Measurements from ENCODE around the gene MTCL1. TPM values are rescaled to one million over a fixed set of nuclear protein-coding genes. Genes with fewer than 3 reads are reported as not detected.

Gene MTCL1
- total RNA-seq, 1 experiment from 2014 or later, result 11.6 TPM

DNA sequence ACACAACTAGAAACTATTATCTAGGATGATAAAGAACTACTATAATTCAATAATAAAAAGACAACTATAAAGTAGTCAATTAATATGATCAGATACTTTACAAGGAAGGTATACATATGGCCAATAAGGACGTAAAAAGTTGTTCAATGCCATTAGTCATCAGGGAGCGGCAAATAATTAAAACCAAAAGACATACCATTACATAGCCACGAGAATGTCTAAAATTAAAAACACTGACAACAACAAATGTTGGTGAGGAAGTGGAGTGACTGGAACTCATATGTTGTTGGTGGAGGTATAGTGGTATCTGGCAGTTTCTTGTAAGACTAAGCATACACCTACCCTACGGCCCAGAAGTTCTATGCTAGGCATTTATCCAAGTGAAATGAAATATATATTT, 152.4 kb downstream of the MTCL1 start:
- TF ChIP-seq CTCF (IDR thresholded peaks at IDR 0.05; ENCODE audit: unreplicated experiment), result no peak

DNA sequence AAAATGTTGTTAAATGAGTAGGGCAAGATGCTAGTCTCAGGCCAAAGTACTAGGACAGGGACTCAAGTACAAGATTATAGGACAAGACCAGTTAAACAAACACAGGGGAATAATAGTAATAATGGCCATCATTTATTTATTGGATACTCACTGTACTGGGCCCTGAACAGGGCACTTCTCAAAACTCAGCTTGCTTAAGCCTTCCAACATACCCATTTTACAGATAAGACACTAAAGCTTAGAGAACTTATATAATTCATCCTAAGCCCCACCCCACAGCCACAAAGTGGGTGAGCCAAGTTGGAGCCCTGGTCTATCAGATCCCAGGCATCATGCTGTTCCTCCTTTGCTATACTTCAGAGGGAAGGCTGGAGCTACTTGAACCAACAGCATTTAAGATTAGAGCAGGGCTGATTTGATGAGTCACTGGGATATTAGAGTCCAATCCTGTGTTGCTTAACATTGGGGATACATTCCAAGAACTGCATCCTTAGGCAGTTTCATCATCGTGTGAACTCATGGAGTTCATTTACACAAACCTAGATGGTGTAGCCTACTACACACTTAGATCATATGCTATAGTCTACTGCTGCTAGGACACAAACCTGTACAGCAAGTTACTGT, 153.6 kb downstream of the MTCL1 start:
- no peak for TF ChIP-seq CTCF (IDR thresholded peaks at IDR 0.05; ENCODE audit: unreplicated experiment)
- CTCF ChIA-PET, result interaction anchor here (0.6 to 1.6 kb wide), 4 partner anchors 13 to 124 kb away, joined by 3 to 5 read pairs (median 3); no protein-coding TSS in a partner anchor
- H3K36me3 Mint-ChIP-seq (ENCODE audit: insufficient read depth, unreplicated experiment), result no peaks in the 10 kb centered on the region
- no peaks in the 10 kb centered on the region for H3K27me3 Mint-ChIP-seq (ENCODE audit: insufficient read depth, unreplicated experiment)
- intact Hi-C loops (cut with micrococcal nuclease), result no loop called here
- POLR2A ChIA-PET, result interaction anchor here (0.8 to 1.6 kb wide), 6 partner anchors 11 to 93 kb away, joined by 3 to 6 read pairs (median 4); no protein-coding TSS in a partner anchor
- no peaks in the 10 kb centered on the region for H3K4me1 Mint-ChIP-seq (ENCODE audit: insufficient read depth, unreplicated experiment)
- H3K9me3 Mint-ChIP-seq (ENCODE audit: unreplicated experiment), result no peaks in the 10 kb centered on the region
- H3K4me3 Mint-ChIP-seq (ENCODE audit: unreplicated experiment), result no peak overlapping the region
- BruUV-seq (replicated peaks), result no TSS peak
- peak; percentile 97 for DNase-seq (ENCODE audit: unreplicated experiment)
- peak overlapping the region; percentile 18 for H3K27ac Mint-ChIP-seq (ENCODE audit: low read depth, unreplicated experiment)

More for the DNA sequence above, 152.4 kb downstream of the MTCL1 start:
- BruUV-seq (replicated peaks), result no TSS peak
- intact Hi-C loops (cut with micrococcal nuclease), result no loop called here
- CTCF ChIA-PET, result no interaction called here
- H3K36me3 Mint-ChIP-seq (ENCODE audit: insufficient read depth, unreplicated experiment), result no peaks in the 10 kb centered on the region
- no peaks in the 10 kb centered on the region for H3K9me3 Mint-ChIP-seq (ENCODE audit: unreplicated experiment)
- H3K27ac Mint-ChIP-seq (ENCODE audit: low read depth, unreplicated experiment), result no peak overlapping the region
- DNase-seq (ENCODE audit: unreplicated experiment), result no peak
- POLR2A ChIA-PET, result no interaction called here
- no peaks in the 10 kb centered on the region for H3K4me1 Mint-ChIP-seq (ENCODE audit: insufficient read depth, unreplicated experiment)
- no peaks in the 10 kb centered on the region for H3K27me3 Mint-ChIP-seq (ENCODE audit: insufficient read depth, unreplicated experiment)
- H3K4me3 Mint-ChIP-seq (ENCODE audit: unreplicated experiment), result no peak overlapping the region

DNA sequence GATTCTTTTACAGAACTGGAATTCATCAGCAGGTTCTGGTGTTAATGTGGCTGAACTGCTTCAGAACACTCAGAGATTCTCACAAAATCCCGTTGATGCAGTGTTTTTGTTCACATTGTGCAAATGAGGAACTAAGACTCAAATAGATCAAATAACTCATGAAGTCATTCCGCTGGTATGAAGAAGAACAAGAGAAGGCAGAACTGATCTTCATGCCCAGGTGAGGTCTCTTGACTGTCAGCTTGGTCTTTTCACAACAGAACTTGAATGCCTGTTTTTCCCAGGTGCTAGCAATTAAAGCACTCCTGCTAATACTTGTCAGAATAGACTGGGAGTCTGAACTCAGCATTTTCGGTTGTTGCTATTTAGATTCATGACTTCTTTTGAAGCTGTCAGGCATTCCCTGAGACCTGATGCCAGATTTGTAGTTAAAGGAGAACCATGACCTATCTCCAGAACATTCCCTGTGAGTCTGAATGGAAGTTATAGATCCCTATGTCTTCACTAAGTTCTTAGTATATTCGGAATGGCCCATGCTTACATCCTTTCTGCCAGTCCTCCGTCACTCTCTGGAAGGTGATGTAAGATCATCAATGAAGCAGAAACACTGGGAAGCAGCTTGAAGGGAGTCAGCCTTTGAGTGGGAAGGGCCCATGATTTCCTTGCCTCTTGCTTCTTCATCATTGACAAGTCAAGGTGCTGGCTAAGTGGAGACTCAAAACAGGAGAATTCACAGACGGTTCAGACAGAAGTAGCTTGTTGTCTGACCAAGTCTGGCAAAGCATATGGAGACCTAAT, 155.7 kb downstream of the MTCL1 start:
- no peaks in the 10 kb centered on the region for H3K9me3 Mint-ChIP-seq (ENCODE audit: unreplicated experiment)
- H3K4me3 Mint-ChIP-seq (ENCODE audit: unreplicated experiment), result no peak overlapping the region
- ChIA-PET POLR2A (no interaction called here), CTCF (no interaction called here)
- intact Hi-C loops (cut with micrococcal nuclease), result no loop called here
- no peak for TF ChIP-seq CTCF (IDR thresholded peaks at IDR 0.05; ENCODE audit: unreplicated experiment)
- DNase-seq (ENCODE audit: unreplicated experiment), result no peak
- no peaks in the 10 kb centered on the region for H3K36me3 Mint-ChIP-seq (ENCODE audit: insufficient read depth, unreplicated experiment)
- H3K4me1 Mint-ChIP-seq (ENCODE audit: insufficient read depth, unreplicated experiment), result no peaks in the 10 kb centered on the region
- BruUV-seq (replicated peaks), result no TSS peak
- H3K27me3 Mint-ChIP-seq (ENCODE audit: insufficient read depth, unreplicated experiment), result no peaks in the 10 kb centered on the region
- H3K27ac Mint-ChIP-seq (ENCODE audit: low read depth, unreplicated experiment), result no peak overlapping the region

- DNase-seq (ENCODE audit: unreplicated experiment), result no peak
- H3K27me3 Mint-ChIP-seq (ENCODE audit: insufficient read depth, unreplicated experiment), result no peaks in the 10 kb centered on the region
- H3K4me3 Mint-ChIP-seq (ENCODE audit: unreplicated experiment), result no peak overlapping the region
- no peaks in the 10 kb centered on the region for H3K4me1 Mint-ChIP-seq (ENCODE audit: insufficient read depth, unreplicated experiment)
- BruUV-seq (replicated peaks), result no TSS peak
- no peak for TF ChIP-seq CTCF (IDR thresholded peaks at IDR 0.05; ENCODE audit: unreplicated experiment)
- ChIA-PET POLR2A (no interaction called here), CTCF (interaction anchor here (0.6 to 0.8 kb wide), 2 partner anchors 10 to 1575 kb away, joined by 3 read pairs; no protein-coding TSS in a partner anchor)
- intact Hi-C loops (cut with micrococcal nuclease), result no loop called here
- no peaks in the 10 kb centered on the region for H3K9me3 Mint-ChIP-seq (ENCODE audit: unreplicated experiment)
- H3K27ac Mint-ChIP-seq (ENCODE audit: low read depth, unreplicated experiment), result no peak overlapping the region
- no peaks in the 10 kb centered on the region for H3K36me3 Mint-ChIP-seq (ENCODE audit: insufficient read depth, unreplicated experiment)
These were observed 158.1 kb downstream of the MTCL1 start for GRCh38 chr18:8863427-8863826.
